HEK293 (cell line): ENCODE results near the gene FTL.

Experiments used
- HOXD13 ChIP-seq: sonication (generic); formaldehyde crosslinking; IDR thresholded peaks from 2 replicates; pipeline ENCODE4 v1.8.0; 2022; ENCODE audit warnings: missing genetic modification reagents, borderline replicate concordance
- OVOL3 ChIP-seq: fragments of 450-650 bp; formaldehyde crosslinking; IDR thresholded peaks from 2 replicates; pipeline ENCODE4 v1.5.1; 2016; ENCODE audit warnings: missing biosample characterization, missing genetic modification characterization
- TF ChIP-seq, protein P1 (sequence below): fragments of 450-650 bp; formaldehyde crosslinking; conservative IDR thresholded peaks from 2 replicates; pipeline ENCODE4 v1.5.1; 2016; ENCODE audit warnings: low read depth, missing biosample characterization, missing genetic modification characterization
- TF ChIP-seq, protein P2 (sequence below): sonication (generic); formaldehyde crosslinking; IDR thresholded peaks from 2 replicates; pipeline ENCODE4 v1.8.1; 2022; ENCODE audit warnings: mild to moderate bottlenecking, moderate library complexity, missing genetic modification reagents
- TF ChIP-seq, protein P3 (sequence below): fragments of 450-650 bp; formaldehyde crosslinking; IDR thresholded peaks from 2 replicates; pipeline ENCODE4 v1.5.1; 2016; ENCODE audit warnings: missing biosample characterization, missing genetic modification characterization

DNA sequence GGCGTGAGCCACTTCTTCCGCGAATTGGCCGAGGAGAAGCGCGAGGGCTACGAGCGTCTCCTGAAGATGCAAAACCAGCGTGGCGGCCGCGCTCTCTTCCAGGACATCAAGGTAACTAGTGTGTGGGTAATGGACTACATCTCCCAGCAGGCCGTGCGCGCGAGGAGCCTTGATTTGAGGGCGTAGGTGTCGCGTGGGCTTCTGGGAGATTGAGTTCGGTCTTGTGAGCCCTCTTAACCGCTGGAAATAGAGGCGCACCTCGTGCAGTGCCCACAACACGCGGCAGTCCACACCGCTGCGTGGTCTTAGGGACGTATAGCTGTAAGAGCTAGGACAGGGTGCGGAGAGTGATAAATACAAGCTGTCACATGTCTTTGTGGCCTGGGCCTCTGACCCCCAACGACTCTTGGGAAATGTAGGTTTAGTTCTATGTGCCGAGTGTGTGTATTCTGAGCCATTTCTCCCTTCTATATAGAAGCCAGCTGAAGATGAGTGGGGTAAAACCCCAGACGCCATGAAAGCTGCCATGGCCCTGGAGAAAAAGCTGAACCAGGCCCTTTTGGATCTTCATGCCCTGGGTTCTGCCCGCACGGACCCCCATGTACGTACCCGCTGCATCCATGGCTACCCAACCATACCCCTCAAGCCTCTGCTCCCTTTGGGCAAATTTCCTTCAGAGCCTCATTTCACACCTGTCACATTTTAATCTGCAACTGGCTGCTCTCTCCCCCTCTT, 864 bp downstream of the FTL start:
- TF ChIP-seq, protein P1, sequence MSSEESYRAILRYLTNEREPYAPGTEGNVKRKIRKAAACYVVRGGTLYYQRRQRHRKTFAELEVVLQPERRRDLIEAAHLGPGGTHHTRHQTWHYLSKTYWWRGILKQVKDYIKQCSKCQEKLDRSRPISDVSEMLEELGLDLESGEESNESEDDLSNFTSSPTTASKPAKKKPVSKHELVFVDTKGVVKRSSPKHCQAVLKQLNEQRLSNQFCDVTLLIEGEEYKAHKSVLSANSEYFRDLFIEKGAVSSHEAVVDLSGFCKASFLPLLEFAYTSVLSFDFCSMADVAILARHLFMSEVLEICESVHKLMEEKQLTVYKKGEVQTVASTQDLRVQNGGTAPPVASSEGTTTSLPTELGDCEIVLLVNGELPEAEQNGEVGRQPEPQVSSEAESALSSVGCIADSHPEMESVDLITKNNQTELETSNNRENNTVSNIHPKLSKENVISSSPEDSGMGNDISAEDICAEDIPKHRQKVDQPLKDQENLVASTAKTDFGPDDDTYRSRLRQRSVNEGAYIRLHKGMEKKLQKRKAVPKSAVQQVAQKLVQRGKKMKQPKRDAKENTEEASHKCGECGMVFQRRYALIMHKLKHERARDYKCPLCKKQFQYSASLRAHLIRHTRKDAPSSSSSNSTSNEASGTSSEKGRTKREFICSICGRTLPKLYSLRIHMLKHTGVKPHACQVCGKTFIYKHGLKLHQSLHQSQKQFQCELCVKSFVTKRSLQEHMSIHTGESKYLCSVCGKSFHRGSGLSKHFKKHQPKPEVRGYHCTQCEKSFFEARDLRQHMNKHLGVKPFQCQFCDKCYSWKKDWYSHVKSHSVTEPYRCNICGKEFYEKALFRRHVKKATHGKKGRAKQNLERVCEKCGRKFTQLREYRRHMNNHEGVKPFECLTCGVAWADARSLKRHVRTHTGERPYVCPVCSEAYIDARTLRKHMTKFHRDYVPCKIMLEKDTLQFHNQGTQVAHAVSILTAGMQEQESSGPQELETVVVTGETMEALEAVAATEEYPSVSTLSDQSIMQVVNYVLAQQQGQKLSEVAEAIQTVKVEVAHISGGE = no peak
- no peak for TF ChIP-seq HOXD13 (CRISPR knock-in tag)
- TF ChIP-seq, protein P2, sequence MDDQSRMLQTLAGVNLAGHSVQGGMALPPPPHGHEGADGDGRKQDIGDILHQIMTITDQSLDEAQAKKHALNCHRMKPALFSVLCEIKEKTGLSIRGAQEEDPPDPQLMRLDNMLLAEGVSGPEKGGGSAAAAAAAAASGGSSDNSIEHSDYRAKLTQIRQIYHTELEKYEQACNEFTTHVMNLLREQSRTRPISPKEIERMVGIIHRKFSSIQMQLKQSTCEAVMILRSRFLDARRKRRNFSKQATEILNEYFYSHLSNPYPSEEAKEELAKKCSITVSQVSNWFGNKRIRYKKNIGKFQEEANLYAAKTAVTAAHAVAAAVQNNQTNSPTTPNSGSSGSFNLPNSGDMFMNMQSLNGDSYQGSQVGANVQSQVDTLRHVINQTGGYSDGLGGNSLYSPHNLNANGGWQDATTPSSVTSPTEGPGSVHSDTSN = no peak
- TF ChIP-seq, protein P3, sequence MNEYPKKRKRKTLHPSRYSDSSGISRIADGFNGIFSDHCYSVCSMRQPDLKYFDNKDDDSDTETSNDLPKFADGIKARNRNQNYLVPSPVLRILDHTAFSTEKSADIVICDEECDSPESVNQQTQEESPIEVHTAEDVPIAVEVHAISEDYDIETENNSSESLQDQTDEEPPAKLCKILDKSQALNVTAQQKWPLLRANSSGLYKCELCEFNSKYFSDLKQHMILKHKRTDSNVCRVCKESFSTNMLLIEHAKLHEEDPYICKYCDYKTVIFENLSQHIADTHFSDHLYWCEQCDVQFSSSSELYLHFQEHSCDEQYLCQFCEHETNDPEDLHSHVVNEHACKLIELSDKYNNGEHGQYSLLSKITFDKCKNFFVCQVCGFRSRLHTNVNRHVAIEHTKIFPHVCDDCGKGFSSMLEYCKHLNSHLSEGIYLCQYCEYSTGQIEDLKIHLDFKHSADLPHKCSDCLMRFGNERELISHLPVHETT (tag by site-specific recombination) = no peak
- no peak for TF ChIP-seq OVOL3
